Parathyroid adenoma (tissue), 2 donors: ENCODE measurements around the gene ADCY6.

Source experiments
- H2AFZ ChIP-seq: fragments of 300-600 bp; sonication (generic); one replicate; pipeline ENCODE4 v1.7.0; 2017; ENCODE audit warnings: antibody characterized with exemption, mild to moderate bottlenecking
- H3K27ac ChIP-seq: fragments of 300-600 bp; sonication (generic); one replicate; pipeline ENCODE4 v1.7.0; 2017
- H3K27me3 ChIP-seq: fragments of 300-600 bp; sonication (generic); one replicate; pipeline ENCODE4 v1.7.0; 2017; ENCODE audit warnings: low read length; ENCODE audit not compliant: control insufficient read depth, insufficient read depth
- H3K36me3 ChIP-seq: fragments of 300-600 bp; sonication (generic); one replicate; pipeline ENCODE4 v1.7.0; 2017; ENCODE audit warnings: low read length; ENCODE audit not compliant: control insufficient read depth, insufficient read depth
- H3K4me1 ChIP-seq: fragments of 300-600 bp; sonication (generic); one replicate; pipeline ENCODE4 v1.7.0; 2017; ENCODE audit warnings: control low read depth
- H3K4me2 ChIP-seq: fragments of 300-600 bp; sonication (generic); one replicate; pipeline ENCODE4 v1.7.0; 2017; ENCODE audit warnings: low read length
- H3K4me3 ChIP-seq: fragments of 300-600 bp; sonication (generic); one replicate; pipeline ENCODE4 v1.7.0; 2017; ENCODE audit warnings: low read depth, low read length
- H3K79me2 ChIP-seq: fragments of 300-600 bp; sonication (generic); one replicate; pipeline ENCODE4 v1.7.0; 2017; ENCODE audit warnings: control low read depth
- H3K9ac ChIP-seq: fragments of 300-600 bp; sonication (generic); one replicate; pipeline ENCODE4 v1.7.0; 2017; ENCODE audit warnings: mild to moderate bottlenecking
- H3K9me3 ChIP-seq: fragments of 300-600 bp; sonication (generic); one replicate; pipeline ENCODE4 v1.7.0; 2017; ENCODE audit warnings: low read length; ENCODE audit not compliant: control insufficient read depth
- TF ChIP-seq, protein P1 (sequence below): fragments of 300-600 bp; sonication (generic); IDR thresholded peaks from one replicate; pipeline ENCODE4 v1.7.0; 2017; ENCODE audit warnings: antibody characterized with exemption, mild to moderate bottlenecking
- donor health status: primary hyperparathyroidism.

The ADCY6 gene

DNA sequence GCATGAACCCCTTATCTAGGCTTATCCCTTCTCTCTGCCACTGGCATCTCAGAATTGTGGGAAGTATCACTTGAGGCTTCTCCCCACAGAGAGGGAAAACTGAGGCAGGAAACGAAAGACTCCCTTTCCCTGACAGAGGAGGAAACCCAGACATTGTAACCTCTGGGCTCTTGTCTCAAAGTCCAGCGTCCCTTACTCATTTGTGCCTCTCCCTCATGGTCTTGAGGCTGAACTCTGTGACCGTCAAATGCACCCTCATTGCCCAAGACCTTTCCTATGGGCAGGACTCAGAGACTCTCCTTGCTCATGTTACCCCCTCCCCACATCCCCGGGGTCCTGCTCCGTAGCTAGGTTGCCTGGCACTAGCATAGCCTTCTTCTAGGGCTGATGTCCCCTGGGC lies 33.2 kb upstream of the ADCY6 start:
- H3K9me3 ChIP-seq, result no peaks in the 10 kb centered on the region
- H3K4me1 ChIP-seq, result peaks cover 3% of the 10 kb centered on the region
- no peak overlapping the region for H3K4me2 ChIP-seq
- TF ChIP-seq, protein P1, sequence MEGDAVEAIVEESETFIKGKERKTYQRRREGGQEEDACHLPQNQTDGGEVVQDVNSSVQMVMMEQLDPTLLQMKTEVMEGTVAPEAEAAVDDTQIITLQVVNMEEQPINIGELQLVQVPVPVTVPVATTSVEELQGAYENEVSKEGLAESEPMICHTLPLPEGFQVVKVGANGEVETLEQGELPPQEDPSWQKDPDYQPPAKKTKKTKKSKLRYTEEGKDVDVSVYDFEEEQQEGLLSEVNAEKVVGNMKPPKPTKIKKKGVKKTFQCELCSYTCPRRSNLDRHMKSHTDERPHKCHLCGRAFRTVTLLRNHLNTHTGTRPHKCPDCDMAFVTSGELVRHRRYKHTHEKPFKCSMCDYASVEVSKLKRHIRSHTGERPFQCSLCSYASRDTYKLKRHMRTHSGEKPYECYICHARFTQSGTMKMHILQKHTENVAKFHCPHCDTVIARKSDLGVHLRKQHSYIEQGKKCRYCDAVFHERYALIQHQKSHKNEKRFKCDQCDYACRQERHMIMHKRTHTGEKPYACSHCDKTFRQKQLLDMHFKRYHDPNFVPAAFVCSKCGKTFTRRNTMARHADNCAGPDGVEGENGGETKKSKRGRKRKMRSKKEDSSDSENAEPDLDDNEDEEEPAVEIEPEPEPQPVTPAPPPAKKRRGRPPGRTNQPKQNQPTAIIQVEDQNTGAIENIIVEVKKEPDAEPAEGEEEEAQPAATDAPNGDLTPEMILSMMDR, result no peak
- no peaks in the 10 kb centered on the region for H3K27me3 ChIP-seq
- no peak overlapping the region for H3K4me3 ChIP-seq
- no peaks in the 10 kb centered on the region for H3K36me3 ChIP-seq
- H3K27ac ChIP-seq, result no peak overlapping the region
- H3K79me2 ChIP-seq, result no peaks in the 10 kb centered on the region
- H2AFZ ChIP-seq, result no peak overlapping the region
- H3K9ac ChIP-seq, result no peak overlapping the region

- H3K4me3 ChIP-seq, result no peak overlapping the region
- peaks cover 19% of the 10 kb centered on the region for H3K4me1 ChIP-seq
- no peak overlapping the region for H3K27ac ChIP-seq
- no peaks in the 10 kb centered on the region for H3K9me3 ChIP-seq
- H3K27me3 ChIP-seq, result no peaks in the 10 kb centered on the region
- H3K9ac ChIP-seq, result no peak overlapping the region
- H3K36me3 ChIP-seq, result no peaks in the 10 kb centered on the region
- no peaks in the 10 kb centered on the region for H3K79me2 ChIP-seq
- H2AFZ ChIP-seq, result no peak overlapping the region
- TF ChIP-seq, protein P1, result no peak
- H3K4me2 ChIP-seq, result no peak overlapping the region
Observed at GRCh38 chr12:48819986-48820725, 31.3 kb upstream of the ADCY6 start.

GRCh38 chr12:48818831-48819590 lies 30.1 kb upstream of the ADCY6 start:
- Histone ChIP-seq H3K9ac (no peak overlapping the region), H2AFZ (peak overlapping the region; percentile 93), H3K36me3 (no peaks in the 10 kb centered on the region), H3K4me2 (peak overlapping the region; percentile 95), H3K4me3 (no peak overlapping the region), H3K4me1 (peaks cover 19% of the 10 kb centered on the region), H3K9me3 (no peaks in the 10 kb centered on the region), H3K79me2 (no peaks in the 10 kb centered on the region), H3K27me3 (no peaks in the 10 kb centered on the region), H3K27ac (no peak overlapping the region)
- TF ChIP-seq, protein P1, result peak; percentile 30

- Histone ChIP-seq H3K4me3 (peak within 1 kb of the TSS; percentile 61), H3K27ac (no peak within 1 kb of the TSS), H3K4me2 (peak within 1 kb of the TSS; percentile 95), H3K27me3 (no peaks in the 10 kb centered on the region), H3K9me3 (no peaks in the 10 kb centered on the region), H2AFZ (peak within 1 kb of the TSS; percentile 93), H3K79me2 (no peaks in the 10 kb centered on the region), H3K4me1 (peaks cover 19% of the 10 kb centered on the region), H3K9ac (no peak within 1 kb of the TSS), H3K36me3 (no peaks in the 10 kb centered on the region)
- TF ChIP-seq, protein P1, result no peak
Observed at GRCh38 chr12:48817873-48818830, 29.3 kb upstream of the ADCY6 start, which contains the start of gene CACNB3. Gene CACNB3 (plus strand): TSS chr12:48818496. CDS start chr12:48818930, 434 bp downstream.
